OCI-LY7 (cell line): ENCODE data around the gene FAM181A. TPM values are rescaled to one million over a fixed set of nuclear protein-coding genes. Genes with fewer than 3 reads are reported as not detected.

Source experiments
- BruUV-seq: library from RNA; stranded (reverse); fragments of 400-500 nt; replicated peaks from 2 replicates; lab custom pipeline; 2021; lab: Mats Ljungman, UMichigan
- CTCF ChIA-PET: fragments of 300-600 bp; sonication (Branson Sonifier 250); formaldehyde crosslinking; loops from one replicate; lab custom pipeline; 2022; ENCODE audit warnings: antibody characterized with exemption; ENCODE audit not compliant: unreplicated experiment; lab: Charles Lee
- POLR2A ChIA-PET: fragments of 300-600 bp; sonication (Branson Sonifier 250); formaldehyde crosslinking; loops from one replicate; lab custom pipeline; 2022; ENCODE audit warnings: antibody characterized with exemption; lab: Charles Lee
- DNase-seq: peaks from one replicate; pipeline ENCODE4 v3.0.0-alpha.2; 2015; ENCODE audit warnings: low spot score
- H2AFZ ChIP-seq: fragments of 200-600 bp; sonication (generic), shearing (Covaris generic); 2 replicates; pipeline ENCODE4 v1.6.1; 2014; ENCODE audit warnings: mild to moderate bottlenecking, antibody characterized with exemption, low read length, moderate library complexity
- H3K27ac ChIP-seq: fragments of 200-600 bp; sonication (generic); 2 replicates; pipeline ENCODE4 v1.5.1; 2014; ENCODE audit warnings: mixed run types, low read depth, mild to moderate bottlenecking, moderate library complexity, low read length, inconsistent platforms; ENCODE audit not compliant: poor library complexity, severe bottlenecking
- H3K36me3 ChIP-seq: fragments of 200-600 bp; sonication (generic); 2 replicates; pipeline ENCODE4 v1.6.1; 2014; ENCODE audit warnings: mild to moderate bottlenecking, antibody characterized with exemption, low read length, moderate library complexity, mixed read lengths; ENCODE audit not compliant: insufficient read depth
- H3K4me1 ChIP-seq: fragments of 200-600 bp; sonication (generic); 2 replicates; pipeline ENCODE4 v1.5.1; 2014; ENCODE audit warnings: mild to moderate bottlenecking, low read length; ENCODE audit not compliant: insufficient read depth, poor library complexity, severe bottlenecking
- H3K4me2 ChIP-seq: fragments of 200-600 bp; sonication (generic); 2 replicates; pipeline ENCODE4 v1.6.1; 2014; ENCODE audit warnings: mild to moderate bottlenecking, low read length
- H3K4me3 ChIP-seq: fragments of 200-600 bp; sonication (generic); 2 replicates; pipeline ENCODE4 v1.5.1; 2014; ENCODE audit warnings: mild to moderate bottlenecking, low read depth, low read length; ENCODE audit not compliant: poor library complexity, severe bottlenecking
- H3K79me2 ChIP-seq: fragments of 200-600 bp; sonication (generic); 2 replicates; pipeline ENCODE4 v1.6.1; 2016; ENCODE audit warnings: low read depth, mild to moderate bottlenecking, low read length, moderate library complexity, mixed read lengths; ENCODE audit not compliant: insufficient read depth
- H3K9me2 ChIP-seq: fragments of 200-600 bp; sonication (generic); 2 replicates; pipeline ENCODE4 v1.6.1; 2016; ENCODE audit warnings: mild to moderate bottlenecking, low read length, mixed read lengths; ENCODE audit not compliant: insufficient read depth
- H3K9me3 ChIP-seq: fragments of 200-600 bp; sonication (generic); 2 replicates; pipeline ENCODE4 v1.6.1; 2014; ENCODE audit warnings: mild to moderate bottlenecking, mixed run types, low read length, mixed read lengths
- H4K20me1 ChIP-seq: fragments of 200-600 bp; sonication (generic); 2 replicates; pipeline ENCODE4 v1.6.1; 2014; ENCODE audit warnings: mild to moderate bottlenecking, antibody characterized with exemption, low read length, moderate library complexity, mixed read lengths; ENCODE audit not compliant: insufficient read depth
- CTCF ChIP-seq: fragments of 200-600 bp; sonication (generic); conservative IDR thresholded peaks from 2 replicates; pipeline ENCODE4 v1.5.1; 2014; ENCODE audit warnings: mild to moderate bottlenecking, antibody characterized with exemption, low read length, moderate library complexity, mixed read lengths
- EZH2phosphoT487 ChIP-seq: fragments of 200-600 bp; sonication (generic); IDR thresholded peaks from 2 replicates; pipeline ENCODE4 v1.6.1; 2018; ENCODE audit warnings: low read depth, borderline replicate concordance, mild to moderate bottlenecking, mixed run types, antibody characterized with exemption, low read length, moderate library complexity, mixed read lengths
- intact Hi-C: fragments of 100-400 bp; cut with micrococcal nuclease; formaldehyde crosslinking; loops from one replicate; pipeline ENCODE4 v1.10.0; 2022; ENCODE audit not compliant: unreplicated experiment
- total RNA-seq, 2 experiments: library from RNA; depleted of rRNA in 1 of 2; stranded (reverse); fragments of >200 nt in 1 of 2; shearing (Covaris generic) in 1 of 2; gene quantifications; 2 replicates each; pipeline ENCODE4 v1.2.3, GENCODE V29; 2014 to 2022

The FAM181A gene
- total RNA-seq, 2 experiments from 2014 or later: not detected

DNA sequence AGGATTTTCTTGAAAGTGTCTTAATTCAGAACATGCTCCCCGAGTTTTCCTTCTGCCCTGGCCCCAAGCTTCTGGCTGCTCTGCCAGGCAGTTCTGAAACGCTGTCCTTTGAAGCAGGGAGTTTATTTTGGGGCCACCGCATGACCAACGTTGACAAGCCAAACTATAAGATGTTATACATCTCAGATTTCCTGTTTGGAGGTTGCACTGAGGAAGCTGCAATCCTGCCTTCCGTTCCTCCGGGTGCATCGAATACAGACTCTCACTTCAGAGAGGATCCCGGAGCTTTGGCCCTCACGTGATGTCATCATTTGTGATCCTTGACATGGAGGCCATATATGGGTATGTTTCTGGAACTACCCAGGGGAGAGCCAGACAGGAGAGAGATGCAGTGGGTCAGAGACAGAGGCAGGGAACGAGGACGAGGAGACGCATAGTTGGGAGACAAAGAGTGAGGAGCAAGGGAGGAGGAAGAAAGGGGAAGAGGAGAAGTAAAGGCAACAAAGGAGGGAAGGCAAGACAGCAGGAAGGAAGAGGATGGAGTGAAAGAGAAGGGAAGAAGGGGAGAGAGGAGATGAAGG lies 49.4 kb downstream of the FAM181A start, which contains the start of gene ASB2:
ASB2 (minus strand) TSS at position 94 of the 581 bp plus-strand sequence. CDS start 12,031 bp downstream, outside the sequence.
- intact Hi-C loops: no loop called here
- Histone ChIP-seq H3K27ac (peak within 1 kb of the TSS; percentile 81), H3K9me3 (no peaks in the 10 kb centered on the region), H2AFZ (peak within 1 kb of the TSS; percentile 81), H3K36me3 (no peaks in the 10 kb centered on the region; the same call in 1 of the 2 replicates), H3K9me2 (no peaks in the 10 kb centered on the region), H4K20me1 (no peaks in the 10 kb centered on the region), H3K79me2 (no peaks in the 10 kb centered on the region), H3K4me1 (peaks cover 84% of the 10 kb centered on the region), H3K4me3 (peak within 1 kb of the TSS; percentile 59), H3K4me2 (peak within 1 kb of the TSS; percentile 84)
- DNase-seq: peak; percentile 46
- BruUV-seq: no TSS peak
- TF ChIP-seq CTCF (no peak), EZH2phosphoT487 (no peak)
- ChIA-PET CTCF (interaction anchor here (1.1 kb wide), 1 partner anchor 9 kb away, joined by 3 read pairs; no protein-coding TSS in a partner anchor), POLR2A (interaction anchor here (1.1 to 9.4 kb wide), 3 partner anchors 8 to 17 kb away, joined by 5 to 70 read pairs (median 6); no protein-coding TSS in a partner anchor)

DNA sequence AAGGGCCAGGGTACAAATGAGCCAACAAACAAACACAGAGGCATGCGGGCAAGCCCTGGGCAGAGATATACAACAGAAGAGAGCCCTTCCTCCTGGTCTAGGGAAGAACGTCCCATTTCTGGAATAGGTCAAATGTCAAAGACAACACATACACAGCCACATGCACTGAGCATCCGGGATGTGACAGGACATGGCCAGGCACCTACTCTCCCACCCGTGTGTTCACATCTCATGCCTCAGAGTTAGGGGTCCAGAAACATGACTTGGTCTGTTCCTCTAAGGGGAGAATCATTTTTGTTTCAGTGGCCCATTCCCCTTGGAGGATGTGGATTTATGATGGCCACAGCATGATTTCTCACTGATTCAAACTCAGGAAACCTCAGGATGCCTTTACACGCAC lies 50.0 kb downstream of the FAM181A start:
- Histone ChIP-seq H3K27ac (peak overlapping the region; percentile 81), H2AFZ (peak overlapping the region; percentile 81; the same call in 1 of the 2 replicates), H3K36me3 (no peaks in the 10 kb centered on the region; the same call in 1 of the 2 replicates), H3K4me1 (peaks cover 78% of the 10 kb centered on the region), H3K4me3 (peak overlapping the region; percentile 59), H3K79me2 (no peaks in the 10 kb centered on the region), H3K4me2 (peak overlapping the region; percentile 84), H3K9me3 (no peaks in the 10 kb centered on the region), H4K20me1 (no peaks in the 10 kb centered on the region), H3K9me2 (no peaks in the 10 kb centered on the region)
- TF ChIP-seq CTCF: no peak
- TF ChIP-seq EZH2phosphoT487: no peak
- CTCF ChIA-PET: interaction anchor here (0.6 to 1.1 kb wide), 2 partner anchors 9 to 21 kb away, joined by 3 read pairs; no protein-coding TSS in a partner anchor
- BruUV-seq: no TSS peak
- POLR2A ChIA-PET: interaction anchor here (0.5 to 9.4 kb wide), 5 partner anchors 9 to 25 kb away, joined by 4 to 70 read pairs (median 6); no protein-coding TSS in a partner anchor
- DNase-seq: no peak
- intact Hi-C loops: no loop called here
